GM12874 (cell line): ENCODE measurements around the gene LRP8.

ENCODE experiments used
- CTCF ChIP-seq: IDR thresholded peaks from 2 replicates; pipeline ENCODE4 v1.5.1; 2011; ENCODE audit warnings: low read depth, mild to moderate bottlenecking, control low read depth, low read length, moderate library complexity; ENCODE audit not compliant: insufficient read depth

Gene LRP8

GRCh38 chr1:53303726-53304515 lies 23.9 kb downstream of the LRP8 start:
- no peak for TF ChIP-seq CTCF

- no peak for TF ChIP-seq CTCF
Measured at GRCh38 chr1:53303243-53303642, 24.6 kb downstream of the LRP8 start.

- TF ChIP-seq CTCF, result no peak
Measured at GRCh38 chr1:53299233-53299632, 28.6 kb downstream of the LRP8 start.

GRCh38 chr1:53298045-53298637 lies 29.7 kb downstream of the LRP8 start:
- no peak for TF ChIP-seq CTCF

GRCh38 chr1:53297195-53297594 lies 30.7 kb downstream of the LRP8 start:
- TF ChIP-seq CTCF, result no peak

- TF ChIP-seq CTCF, result no peak
Measured at GRCh38 chr1:53296117-53296749, 31.6 kb downstream of the LRP8 start.

GRCh38 chr1:53295726-53296116 lies 32.1 kb downstream of the LRP8 start:
- no peak for TF ChIP-seq CTCF
